ENCODE measurements around the gene RAB7B.
"Not testable (repeated sequence)": the region's sequence is repeated elsewhere in the genome, so short reads cannot be mapped to it uniquely, and the experiment has no call there.

RAB7B gene

DNA sequence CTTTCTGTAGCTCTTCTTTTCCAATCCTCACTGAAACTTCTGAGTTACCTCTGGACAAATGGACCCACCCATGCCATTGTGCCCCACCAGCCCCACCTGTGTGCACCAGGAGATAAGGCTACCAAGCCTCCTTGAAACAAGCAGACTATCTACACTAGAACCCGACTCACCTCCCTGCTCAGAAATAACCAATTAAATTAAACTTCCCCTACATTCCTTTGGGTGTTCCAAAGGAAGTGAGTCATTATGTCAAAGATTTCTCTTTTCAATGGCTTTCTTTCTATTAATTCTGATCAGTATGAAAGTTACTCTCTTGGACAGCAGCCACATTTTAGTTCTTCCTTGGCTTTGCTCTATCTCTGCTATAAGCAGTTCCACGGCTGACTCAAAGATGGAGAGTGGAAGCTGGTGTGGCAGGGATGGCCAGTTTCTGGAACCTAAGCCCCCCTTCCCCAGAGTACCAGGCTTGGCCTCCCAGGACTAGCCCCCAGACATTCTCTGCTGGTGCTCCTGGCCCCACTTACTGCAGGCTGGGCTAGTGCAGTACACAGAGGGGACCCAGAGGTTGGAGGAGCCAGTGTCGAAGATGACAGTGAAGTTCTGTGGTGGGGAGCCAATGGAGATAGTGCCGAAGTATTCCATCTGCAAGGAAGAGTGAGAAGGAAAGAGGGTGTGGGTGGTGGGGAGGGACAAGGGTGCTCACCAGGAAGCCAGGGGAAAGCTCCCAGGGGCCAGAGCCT, 18.6 kb upstream of the RAB7B start:
- DNase-seq = no peak

DNA sequence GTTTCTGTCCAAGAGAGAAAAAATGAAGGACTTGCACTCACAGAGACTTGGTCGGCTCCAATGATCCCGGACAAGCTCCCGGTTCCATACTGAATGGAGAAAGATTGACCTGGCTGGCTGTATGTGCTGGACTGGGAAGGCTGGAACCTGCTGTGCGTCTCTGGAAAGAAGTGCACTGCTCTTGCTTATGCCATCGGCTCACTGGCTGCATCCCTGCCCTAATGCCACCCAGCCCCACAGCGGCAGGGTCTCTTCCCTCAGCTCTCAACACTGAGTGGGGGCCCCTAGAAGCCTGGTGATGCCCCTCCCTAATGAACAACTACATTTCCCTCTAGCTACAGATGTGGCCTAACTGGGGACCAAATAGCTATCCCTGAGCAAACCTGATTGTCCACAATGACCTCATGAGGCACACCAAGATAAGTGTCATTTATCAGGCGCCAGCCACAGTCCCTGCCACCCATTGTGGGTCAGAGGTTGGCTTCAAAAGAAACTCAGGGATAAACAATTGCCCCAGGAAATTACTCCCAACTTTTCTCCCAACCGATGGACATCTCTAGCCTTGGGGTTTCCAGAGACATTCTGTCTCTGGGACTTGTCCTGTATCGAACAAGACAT, 17.9 kb upstream of the RAB7B start:
- DNase-seq = no peak

DNA sequence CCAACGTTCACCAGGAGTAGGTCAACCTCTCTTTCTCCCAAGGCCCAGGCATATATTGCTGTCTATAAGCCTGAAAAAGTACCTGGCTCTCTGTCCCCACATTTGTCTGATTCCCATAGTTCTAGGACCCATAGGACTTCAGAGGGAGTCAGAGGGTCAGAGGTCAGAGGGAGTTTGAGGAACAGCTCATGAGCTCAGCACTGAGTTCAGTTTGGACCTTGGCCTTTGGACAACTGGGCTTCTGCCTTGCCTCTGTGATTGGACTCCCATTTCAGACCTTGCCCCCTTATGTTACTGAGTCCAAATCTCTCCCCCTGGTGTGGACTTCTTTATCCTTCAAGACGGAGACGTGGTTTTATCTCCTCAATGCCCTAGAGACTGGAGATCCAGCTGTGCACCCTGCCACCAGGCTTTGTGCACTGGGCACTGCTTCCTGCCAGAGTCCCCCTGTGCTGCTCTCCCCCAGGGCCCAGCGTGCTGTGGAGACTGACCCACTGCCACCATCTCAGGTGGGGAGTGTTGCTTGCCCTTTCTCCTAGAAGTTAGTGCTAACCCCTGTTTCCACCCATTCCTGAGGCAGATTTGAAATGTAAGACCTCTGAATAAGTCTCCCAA, 17.3 kb upstream of the RAB7B start:
- no peak for DNase-seq

DNA sequence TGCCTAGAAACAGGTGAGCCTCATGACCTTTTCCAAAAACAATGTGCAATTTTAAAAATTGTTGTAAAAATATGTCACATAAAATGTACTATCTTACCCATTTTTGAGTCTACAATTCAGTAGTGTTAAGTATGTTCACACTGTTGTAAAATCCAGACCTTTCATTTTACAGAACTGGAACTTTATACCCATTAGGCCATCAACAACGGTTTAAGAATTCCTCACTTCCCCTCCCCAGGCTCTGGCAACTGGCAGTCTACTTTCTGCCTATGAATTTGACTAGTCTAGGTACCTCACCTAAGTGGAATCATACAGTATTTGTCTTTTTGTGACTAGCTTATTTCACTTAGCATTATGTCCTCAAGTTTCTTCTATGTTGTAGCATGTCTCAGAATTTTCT, 11.9 kb upstream of the RAB7B start:
- DNase-seq = no peak

DNA sequence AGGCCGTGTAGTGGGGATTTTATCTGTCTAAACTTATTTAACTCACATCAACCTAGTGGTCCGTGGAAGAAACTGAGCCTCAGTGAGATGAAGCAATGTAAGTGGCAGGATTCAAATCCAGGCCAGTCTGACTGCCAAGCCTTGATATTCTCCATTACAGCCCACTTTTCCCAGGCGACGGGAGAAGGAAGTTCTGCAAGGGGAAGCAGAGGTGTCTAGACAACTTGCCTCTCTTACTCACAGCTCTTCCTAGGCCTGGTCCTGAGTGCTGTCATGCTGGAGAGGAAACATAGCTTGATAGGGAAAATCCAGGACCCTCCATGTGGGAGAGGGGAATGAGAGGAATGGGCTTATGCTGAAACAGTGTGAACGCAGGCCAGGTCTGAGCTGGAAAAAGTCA, 11.4 kb upstream of the RAB7B start:
- DNase-seq = no peak

DNA sequence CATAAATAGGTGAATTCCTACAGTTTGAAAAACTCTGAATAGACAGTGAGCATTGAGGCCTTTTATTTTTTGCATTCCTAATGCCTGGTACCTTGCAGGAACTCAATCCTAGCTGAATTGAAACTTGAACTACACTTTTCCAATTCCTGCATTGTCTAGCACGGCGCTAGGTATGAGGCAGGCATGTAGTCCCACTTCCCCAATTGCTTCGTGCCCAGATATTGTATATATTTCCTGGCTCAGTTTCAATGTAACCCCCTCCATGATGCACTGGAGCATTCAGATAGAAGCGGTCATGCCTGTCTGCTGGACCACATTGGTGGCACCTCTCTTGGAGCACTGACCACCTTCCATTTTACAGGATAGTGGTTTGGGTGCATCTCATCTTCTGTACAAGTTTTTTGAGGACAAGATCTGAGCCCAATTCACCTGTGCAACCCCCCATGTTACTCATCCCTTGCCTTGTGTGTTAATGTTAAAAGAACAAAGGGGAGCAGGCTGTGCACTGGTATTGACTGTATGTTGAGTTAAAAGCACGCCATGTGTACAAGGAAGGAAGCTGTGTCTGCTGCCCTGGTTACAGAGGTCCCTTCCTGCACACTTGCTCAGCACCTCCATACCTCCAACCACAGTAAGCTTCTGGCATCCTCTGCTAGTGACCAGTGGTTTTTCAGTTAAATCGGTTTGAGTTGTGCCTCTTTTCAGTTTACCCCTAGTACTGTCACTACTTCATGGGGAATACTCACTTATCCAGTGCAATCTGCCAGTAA, 10.0 kb upstream of the RAB7B start:
- DNase-seq = no peak

DNA sequence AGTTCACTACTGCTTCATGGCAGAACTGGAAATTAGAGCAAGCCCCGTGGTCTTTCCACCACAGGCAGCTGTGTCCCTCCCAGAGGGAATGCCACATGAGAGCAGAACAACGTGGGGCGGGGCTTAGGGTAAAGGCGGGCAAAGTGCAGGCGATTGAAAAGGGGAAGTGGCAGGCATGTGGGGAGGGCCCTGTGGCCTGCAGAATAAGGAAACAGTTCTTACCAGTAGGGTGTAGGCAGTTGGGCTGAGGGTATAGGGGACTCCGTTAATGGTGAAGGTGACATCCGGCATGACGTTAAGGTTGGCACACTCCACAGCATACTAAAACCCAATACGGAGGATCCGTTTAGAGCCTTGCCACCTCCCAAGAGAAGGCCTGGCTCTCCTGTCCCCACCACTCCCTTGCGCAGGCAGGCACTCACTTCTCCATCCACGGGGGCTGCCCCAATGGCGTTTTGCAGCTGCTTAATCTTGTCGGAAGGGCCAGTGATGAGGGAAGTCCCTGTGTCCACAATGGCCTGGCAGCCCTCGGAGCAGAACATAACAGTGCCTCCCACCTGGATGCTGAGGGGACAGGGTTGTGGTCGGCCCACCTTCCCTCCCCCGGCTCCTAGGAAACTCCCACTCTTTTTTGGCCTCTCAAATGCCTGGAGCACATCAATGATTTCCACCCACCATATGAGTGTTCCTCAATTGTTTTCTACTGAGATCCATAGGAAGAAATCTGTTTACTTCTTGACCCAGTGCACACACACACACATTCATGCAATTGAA, 9.1 kb upstream of the RAB7B start:
- DNase-seq = no peak

DNA sequence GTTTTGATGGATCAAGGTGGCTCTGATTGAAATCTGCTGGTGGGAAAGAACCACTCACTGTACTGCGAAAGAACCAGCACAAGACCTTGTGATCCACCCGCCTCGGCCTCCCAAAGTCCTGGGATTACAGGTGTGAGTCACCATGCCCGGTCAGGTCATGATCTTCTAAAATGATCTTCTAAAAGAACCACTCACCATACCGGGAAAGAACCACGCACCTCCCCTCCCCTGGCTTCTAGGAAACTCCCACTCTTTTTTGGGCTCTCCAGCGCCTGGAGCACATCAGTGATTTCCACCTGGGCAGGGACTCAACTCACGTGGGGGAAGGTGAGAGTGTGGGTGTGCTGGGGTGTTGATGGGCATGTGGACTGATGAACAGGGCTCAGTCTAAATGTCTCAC, 7.9 kb upstream of the RAB7B start:
- DNase-seq = no peak

DNA sequence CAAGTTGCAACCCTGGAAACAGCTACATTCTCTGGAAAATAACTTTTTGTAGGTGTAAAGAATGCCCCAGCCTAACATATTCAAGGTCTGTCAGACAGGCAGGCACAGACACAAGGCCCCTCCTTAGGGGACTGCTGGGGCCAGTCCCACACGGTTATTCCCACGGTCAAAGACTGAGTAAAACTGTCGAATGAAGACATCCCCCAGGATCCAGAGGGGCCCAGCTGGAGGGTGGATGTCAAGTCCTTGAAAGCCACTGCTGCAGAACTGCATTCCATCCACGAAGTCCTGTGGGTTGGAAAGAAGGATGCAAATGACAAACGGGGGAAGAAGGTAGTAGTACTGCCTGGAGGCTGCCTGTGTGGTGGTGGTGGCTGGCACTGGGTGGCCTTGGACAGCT, 6.9 kb upstream of the RAB7B start:
- no peak for DNase-seq

DNA sequence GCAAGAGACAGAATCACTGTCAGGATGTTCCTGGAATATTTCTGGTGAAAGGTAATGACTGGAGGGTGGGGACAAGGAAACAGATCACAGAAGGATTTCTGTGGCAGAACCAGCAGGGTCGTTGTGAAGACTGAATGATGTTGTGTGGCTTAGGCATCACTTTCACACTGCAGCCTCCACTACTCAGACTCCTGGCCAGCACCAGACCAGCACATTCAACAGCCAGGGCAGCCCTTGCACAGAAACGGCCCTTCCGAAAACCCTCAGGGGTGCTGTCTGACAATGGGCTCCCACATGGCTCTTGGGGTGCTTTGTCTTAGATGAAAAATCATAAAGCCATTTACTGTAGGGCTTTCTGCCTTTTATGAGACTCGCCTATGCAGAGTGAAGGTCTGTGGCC, 3.8 kb upstream of the RAB7B start:
- DNase-seq = no peak

DNA sequence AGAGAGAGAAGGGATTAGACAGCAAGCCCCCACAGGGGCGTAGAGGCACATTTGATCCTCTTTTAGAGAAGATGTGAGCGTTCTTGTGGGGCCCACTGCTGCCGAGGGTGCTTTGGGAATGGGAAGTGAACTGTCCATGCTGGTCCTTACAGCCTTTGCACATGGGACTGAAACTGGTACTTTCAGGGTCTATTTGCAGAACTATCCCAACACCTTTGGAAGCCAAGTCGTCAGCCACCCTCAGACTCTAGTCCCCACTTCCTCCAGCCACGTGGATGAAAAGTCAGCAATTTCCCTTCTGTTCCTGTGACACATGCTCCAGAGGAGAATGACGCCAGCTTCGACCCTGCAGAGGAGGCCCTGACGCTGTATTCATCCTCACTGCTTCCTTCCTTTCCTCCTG, 2.6 kb upstream of the RAB7B start:
- no peak for DNase-seq

DNA sequence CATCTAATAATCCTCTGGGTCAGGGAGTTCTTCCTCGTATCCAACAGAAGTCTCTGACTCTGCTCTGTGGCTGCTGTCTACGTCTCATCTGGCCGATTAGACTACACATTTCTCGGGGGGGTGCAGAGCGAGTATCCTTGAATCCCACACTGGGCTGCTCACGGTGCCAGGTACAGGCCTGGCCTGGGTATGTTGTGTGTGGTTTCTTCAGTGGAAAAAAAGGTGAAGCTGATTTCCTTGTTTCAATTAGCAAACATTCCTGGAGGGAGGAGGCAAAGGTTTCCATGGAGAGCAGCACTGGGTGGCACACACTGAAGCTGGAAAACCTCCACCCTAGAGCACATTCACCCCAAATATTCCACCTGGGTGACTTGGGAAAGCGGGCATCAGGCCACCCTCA, 2.0 kb upstream of the RAB7B start:
- no peak for DNase-seq

DNA sequence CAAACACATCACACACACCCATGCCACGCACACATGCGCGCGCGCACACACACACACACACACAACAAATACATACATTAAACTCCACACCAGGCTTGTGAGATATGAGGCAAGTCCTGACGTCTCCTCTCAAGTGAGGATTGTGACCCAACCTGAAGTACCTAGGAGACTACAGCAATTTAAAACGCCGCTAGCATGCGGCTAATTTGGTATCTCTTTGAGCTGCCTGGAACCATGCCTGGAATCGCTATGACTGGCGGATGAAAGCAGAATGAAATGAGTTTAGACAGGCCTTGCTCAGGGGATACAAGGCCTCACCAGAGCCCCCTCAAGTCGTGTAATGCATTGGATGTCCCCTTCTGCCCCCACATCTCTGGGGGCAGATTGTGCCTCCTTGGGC, 1.6 kb upstream of the RAB7B start:
- DNase-seq = no peak

DNA sequence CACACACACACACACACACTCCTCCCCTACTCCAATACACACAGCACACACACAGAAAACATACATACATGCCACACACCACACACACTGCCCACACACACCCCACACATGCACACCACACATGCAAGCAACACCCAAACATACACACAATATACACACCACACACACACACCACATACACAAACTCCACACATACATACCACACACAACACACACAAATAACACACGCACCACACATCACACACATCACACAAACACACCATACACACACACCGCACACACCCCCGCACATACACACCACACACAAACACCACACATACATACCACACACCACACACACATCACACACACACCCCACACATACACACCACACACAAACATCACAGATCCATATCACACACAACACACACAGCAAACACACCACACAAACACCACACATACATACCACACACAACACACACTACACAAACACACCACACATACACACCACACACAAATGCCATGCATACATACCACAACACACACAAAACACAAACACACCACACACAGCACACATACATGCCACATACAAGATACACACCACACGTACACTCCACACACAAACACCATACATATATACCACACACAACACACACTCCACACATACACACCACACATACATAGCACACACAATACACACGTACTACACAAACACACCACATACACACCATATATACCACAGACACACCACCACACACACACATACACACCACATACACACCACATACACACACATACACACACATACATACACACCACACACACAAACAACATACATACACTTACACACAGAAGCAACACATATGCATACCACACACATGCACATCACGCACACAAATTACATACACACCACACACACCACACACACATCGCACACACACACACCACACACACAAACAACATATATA, 932 bp upstream of the RAB7B start:
- no peak for DNase-seq

DNA sequence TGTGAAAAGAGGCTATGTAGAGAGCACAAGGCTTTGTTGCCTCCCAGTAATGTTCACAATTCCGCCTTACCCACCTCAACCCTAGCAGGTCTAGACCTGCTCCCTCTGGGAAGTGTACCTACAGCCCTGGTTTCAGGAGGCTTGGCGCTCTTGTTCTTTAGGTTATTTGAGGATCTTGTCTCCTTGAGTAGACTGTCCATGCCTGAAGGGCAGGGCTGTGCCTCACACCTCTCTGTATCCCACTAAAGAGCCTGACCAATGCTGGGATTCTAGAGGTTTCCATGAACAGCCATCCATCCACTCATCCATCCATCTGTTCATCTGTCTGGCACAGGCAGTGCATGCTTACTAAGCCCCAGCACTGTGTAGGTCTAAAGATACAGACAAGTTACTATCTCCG, 1.0 kb downstream of the RAB7B start:
- DNase-seq = no peak

DNA sequence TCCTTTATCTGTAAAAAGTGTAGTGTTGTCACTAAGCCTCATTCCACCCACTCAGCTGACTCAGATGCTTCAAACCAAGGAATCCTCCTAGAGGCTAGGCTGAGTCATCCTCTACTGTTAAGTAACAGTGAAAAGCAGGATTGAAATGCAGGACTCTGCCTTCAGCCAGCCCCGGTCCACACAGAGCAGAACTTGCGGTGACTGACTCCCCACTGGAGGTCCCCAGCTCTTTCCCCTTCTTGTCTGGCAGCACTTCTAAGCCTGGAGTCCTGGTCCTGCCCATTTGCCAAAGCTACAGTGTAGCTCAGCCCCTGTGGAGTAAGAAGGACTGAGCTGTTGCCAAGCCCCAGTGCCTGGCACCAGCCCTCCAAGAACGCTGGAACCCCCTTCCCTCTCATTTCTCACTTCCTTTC, 1.7 kb downstream of the RAB7B start:
- DNase-seq = peak; percentile 26 to 39

DNA sequence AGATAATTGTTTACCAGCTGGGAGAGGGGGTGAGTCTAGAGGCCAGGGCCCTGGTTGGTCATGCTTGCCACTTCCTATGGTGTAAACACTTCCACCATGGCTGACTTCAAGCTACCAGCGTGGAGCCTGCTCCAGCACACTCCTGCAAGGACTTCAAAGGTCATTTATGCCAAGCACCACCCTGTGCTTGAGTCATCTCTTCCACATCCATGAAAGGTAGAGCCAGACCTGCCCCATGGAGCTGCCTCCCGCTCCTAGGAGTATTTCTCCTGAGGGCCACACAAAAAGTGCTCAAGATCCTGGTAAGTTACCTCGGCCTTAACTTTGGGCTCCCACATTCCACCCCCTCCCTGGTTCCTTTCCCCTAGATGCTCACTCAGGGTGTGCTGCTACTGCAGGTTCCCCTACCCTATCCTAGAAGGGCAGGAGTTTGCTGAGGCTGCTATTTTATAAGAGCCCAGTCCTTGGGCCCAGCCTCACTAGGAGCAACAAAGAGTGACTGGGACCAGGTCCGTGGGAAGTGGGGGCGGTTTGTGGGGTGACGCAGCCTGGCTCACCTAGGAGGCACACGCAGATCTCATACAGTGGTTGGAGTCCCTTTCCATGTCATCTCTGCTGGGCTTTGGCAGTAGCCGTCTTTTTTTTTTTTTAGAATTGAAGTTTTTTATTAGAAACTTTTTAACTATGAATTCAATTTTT, 2.4 kb downstream of the RAB7B start:
- peak; percentile 22 to 32 for DNase-seq

DNA sequence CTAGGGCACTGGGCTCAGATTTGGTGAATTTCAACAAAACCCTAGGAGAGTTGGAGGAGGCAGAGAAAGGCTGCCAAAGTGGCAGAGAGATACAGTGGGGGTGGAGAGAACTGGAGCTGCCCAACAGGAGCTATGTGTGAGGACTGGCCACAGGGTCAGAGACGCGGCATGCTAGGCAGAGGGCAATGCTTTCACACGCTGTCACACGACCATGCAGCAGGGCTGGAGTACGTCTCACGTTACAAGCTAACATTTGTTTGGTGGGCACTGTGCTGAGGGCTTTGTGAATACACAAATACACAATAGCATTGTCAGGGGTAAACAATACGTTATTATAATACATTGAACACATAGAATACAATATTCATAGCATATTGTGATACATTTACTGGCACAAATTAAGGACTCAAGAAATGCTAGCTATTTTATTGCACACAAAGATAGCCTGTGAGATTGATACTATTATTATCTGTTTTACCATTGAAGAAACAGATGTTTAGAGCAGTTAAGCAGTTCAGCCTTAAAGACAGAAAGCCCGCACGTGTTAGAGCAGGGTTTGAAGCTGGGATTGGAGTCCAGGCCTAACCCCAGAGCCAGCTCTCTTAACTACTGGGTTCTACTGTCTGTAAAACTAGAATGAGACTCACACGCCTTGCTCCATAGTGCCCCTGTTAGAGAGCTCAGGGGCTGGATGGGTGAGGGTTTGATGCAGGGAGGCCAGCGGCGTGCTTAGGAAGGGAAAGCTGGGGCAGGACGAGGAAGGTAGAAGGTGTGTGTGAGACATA, 4.5 kb downstream of the RAB7B start:
- DNase-seq = no peak

DNA sequence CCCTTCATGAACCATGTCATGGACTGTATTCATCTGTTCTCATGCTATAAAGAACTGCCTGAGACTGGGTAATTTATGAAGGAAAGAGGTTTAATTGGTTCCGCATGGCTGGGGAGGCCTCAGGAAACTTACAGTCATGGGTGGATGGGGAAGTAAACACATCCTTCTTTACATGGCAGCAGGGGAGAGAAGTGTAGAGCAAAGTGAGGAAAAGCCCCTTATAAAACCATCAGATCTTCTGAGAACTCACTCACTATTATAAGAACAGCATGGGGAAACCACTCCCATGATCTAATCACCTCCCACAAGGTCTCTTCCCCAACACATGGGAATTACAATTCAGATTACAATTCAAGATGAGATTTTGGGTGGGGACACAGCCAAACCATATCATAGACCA, 6.6 kb downstream of the RAB7B start:
- not testable (repeated sequence) for DNase-seq

DNA sequence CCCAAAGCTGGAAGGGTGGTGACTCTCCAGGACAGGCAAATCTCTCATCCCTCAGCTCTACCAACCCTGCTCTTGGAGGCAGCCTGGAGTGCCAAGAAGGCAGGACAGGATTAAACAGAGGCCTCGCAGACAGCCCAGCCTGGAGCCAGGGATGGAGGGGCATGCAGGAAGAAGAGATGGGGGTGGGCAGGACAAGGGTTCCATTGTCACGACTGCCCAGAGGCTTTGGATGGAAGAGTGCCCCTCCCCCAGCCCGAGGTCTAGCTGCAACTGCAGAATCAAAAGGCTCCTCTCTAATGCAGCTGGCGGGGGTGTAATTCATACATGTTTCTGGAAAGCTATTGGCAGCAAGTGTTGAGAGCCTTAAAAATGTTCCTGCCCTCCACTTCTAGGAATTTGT, 8.8 kb downstream of the RAB7B start:
- DNase-seq = no peak
